GM23248 (cell line): Measurements from ENCODE around the gene MEMO1.

Source experiments
- EZH2 ChIP-seq: fragments of 200-600 bp; sonication (generic); IDR thresholded peaks from 2 replicates; pipeline ENCODE4 v1.6.1; 2018; ENCODE audit warnings: antibody characterized with exemption, mild to moderate bottlenecking; ENCODE audit not compliant: insufficient read depth, poor library complexity, severe bottlenecking
- EZH2phosphoT487 ChIP-seq: fragments of 200-600 bp; sonication (generic); IDR thresholded peaks from 2 replicates; pipeline ENCODE4 v1.6.1; 2018; ENCODE audit warnings: antibody characterized with exemption, moderate library complexity, mild to moderate bottlenecking, low read depth; ENCODE audit not compliant: insufficient read depth

- TF ChIP-seq EZH2 (no peak), EZH2phosphoT487 (no peak)
These were observed 23.9 kb downstream of the MEMO1 start for GRCh38 chr2:31986906-31987305.
